NCI-H345 (cell line): ENCODE measurements around the gene ABR.

ENCODE experiments used
- DNase-seq: peaks from one replicate; lab custom pipeline; 2025; lab: John Stamatoyannopoulos, UW

ABR gene

GRCh38 chr17:958712-959451 lies 220.9 kb downstream of the ABR start:
- DNase-seq, result no peak

- no peak for DNase-seq
Observed at GRCh38 chr17:957856-958421, 221.8 kb downstream of the ABR start.

- DNase-seq, result no peak
Observed at GRCh38 chr17:956905-957304, 222.9 kb downstream of the ABR start.

GRCh38 chr17:954431-955164 lies 225.2 kb downstream of the ABR start:
- DNase-seq, result no peak

- DNase-seq, result no peak
Observed at GRCh38 chr17:953767-954166, 226.0 kb downstream of the ABR start.
